Activated CD4-positive, alpha-beta memory T cell treated with anti-CD3 and anti-CD28 coated beads for 36 hours (primary cell): ENCODE results near the gene ISOC1. TPM values are rescaled to one million over a fixed set of nuclear protein-coding genes. Genes with fewer than 3 reads are reported as not detected.

Source experiments
- CTCF ChIA-PET: fragments of 350-600 bp; sonication (Branson Sonifier 250); formaldehyde crosslinking; loops from one replicate; lab custom pipeline; 2021; ENCODE audit warnings: antibody characterized with exemption, inconsistent platforms; lab: Charles Lee
- POLR2A ChIA-PET: fragments of 350-600 bp; sonication (Branson Sonifier 250); formaldehyde crosslinking; loops from one replicate; lab custom pipeline; 2021; ENCODE audit warnings: antibody characterized with exemption; lab: Charles Lee
- DNase-seq: peaks from one replicate; pipeline ENCODE4 v3.0.0-alpha.2; 2020
- H3K27ac Mint-ChIP-seq: one replicate; pipeline ENCODE4 v1.8.0; 2021; ENCODE audit warnings: mixed read lengths
- H3K27me3 Mint-ChIP-seq: one replicate; pipeline ENCODE4 v1.8.0; 2021; ENCODE audit warnings: mixed read lengths
- H3K36me3 Mint-ChIP-seq: one replicate; pipeline ENCODE4 v1.8.0; 2021; ENCODE audit warnings: mixed read lengths
- H3K4me1 Mint-ChIP-seq: one replicate; pipeline ENCODE4 v1.8.0; 2021; ENCODE audit warnings: low read depth, mixed read lengths
- H3K4me3 Mint-ChIP-seq: one replicate; pipeline ENCODE4 v1.8.0; 2021; ENCODE audit warnings: mild to moderate bottlenecking, mixed read lengths
- H3K9me3 Mint-ChIP-seq: one replicate; pipeline ENCODE4 v1.8.0; 2021; ENCODE audit warnings: mixed read lengths
- intact Hi-C: fragments of 100-400 bp; cut with micrococcal nuclease; formaldehyde crosslinking; loops from one replicate; pipeline ENCODE4 v1.15.1; 2023
- total RNA-seq, 2 experiments: library from RNA; stranded (reverse); gene quantifications; one replicate each; pipeline ENCODE4 v1.2.3, GENCODE V29; 2021

ISOC1 gene
- total RNA-seq, 2 experiments from 2014 or later: 23.3 to 25.1 TPM

DNA sequence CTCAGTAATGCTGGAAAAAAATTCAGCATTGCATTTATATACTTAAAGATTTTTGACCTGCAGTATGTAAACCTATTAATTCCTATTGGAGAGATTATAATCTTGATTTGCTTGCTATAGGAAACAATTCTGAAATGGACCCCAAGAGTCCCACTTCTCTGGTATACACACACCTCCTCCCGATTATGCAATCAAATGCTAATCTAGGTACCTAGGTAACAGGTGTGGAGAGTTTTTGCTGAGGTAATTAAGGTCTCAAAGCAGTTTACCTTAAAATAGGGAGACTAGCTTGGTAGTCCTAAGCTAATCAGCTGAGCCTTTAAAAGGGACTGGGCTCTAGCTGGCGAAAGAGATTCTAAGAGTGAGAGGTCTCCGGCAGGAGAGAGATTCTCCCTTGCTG is 22.2 kb downstream of the ISOC1 start:
- no peaks in the 10 kb centered on the region for H3K9me3 Mint-ChIP-seq
- DNase-seq: no peak
- H3K27me3 Mint-ChIP-seq: no peaks in the 10 kb centered on the region
- POLR2A ChIA-PET: interaction anchor here (0.6 kb wide), 1 partner anchor 22 kb away, joined by 3 read pairs; the partner anchor contains the start of gene ISOC1
- CTCF ChIA-PET: interaction anchor here (1.2 kb wide), 1 partner anchor 9 kb away, joined by 5 read pairs; no protein-coding TSS in a partner anchor
- H3K4me1 Mint-ChIP-seq: peaks cover 8% of the 10 kb centered on the region
- H3K4me3 Mint-ChIP-seq: no peak overlapping the region
- H3K27ac Mint-ChIP-seq: no peak overlapping the region
- H3K36me3 Mint-ChIP-seq: peaks cover 4% of the 10 kb centered on the region
- intact Hi-C loops: no loop called here

DNA sequence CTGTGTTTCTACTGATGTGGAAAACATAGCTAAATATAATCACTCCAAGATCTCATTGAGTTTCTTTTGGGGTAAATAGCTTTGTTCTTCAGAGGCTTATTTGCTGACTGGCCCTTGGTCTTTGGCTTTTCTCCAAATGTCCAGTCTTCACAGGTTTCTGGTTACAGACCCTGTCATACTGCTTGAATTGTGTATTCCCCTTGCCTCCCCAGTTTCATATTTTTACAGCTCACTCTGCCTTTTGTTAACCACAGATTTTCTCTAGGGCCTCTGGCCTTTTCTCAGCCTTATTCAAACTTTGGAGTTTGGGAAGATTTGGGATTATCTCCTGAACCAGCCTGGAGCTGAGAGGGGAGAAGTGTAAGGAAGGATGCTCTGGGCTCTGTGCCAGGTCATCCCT is 23.9 kb downstream of the ISOC1 start:
- ChIA-PET CTCF (interaction anchor here (0.7 to 1.0 kb wide), 2 partner anchors 13 to 545 kb away, joined by 3 read pairs; no protein-coding TSS in a partner anchor), POLR2A (no interaction called here)
- Mint-ChIP-seq H3K9me3 (no peaks in the 10 kb centered on the region), H3K4me1 (peaks cover 8% of the 10 kb centered on the region), H3K27me3 (no peaks in the 10 kb centered on the region), H3K27ac (no peak overlapping the region), H3K36me3 (peaks cover 3% of the 10 kb centered on the region), H3K4me3 (no peak overlapping the region)
- DNase-seq: no peak
- intact Hi-C loops: no loop called here

DNA sequence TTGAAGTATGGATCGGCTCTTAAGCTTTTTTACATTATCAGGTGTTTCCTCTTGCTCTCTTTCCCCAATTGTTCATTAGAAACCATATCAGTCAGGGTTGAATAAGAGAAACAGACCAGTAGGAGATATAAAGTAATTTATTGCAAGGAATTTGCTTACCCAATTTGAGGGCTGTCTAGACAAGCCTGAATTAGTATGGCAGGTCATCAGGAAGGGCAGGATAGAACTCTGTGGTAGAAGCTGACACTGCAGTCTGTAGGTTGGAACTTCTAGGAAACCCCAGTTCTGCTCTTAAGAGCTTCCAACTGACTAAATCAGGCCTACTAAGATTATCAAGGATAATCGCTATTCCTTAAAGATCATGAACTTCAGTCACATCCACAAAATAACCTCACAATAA is 24.3 kb downstream of the ISOC1 start:
- H3K27me3 Mint-ChIP-seq: no peaks in the 10 kb centered on the region
- POLR2A ChIA-PET: no interaction called here

DNA sequence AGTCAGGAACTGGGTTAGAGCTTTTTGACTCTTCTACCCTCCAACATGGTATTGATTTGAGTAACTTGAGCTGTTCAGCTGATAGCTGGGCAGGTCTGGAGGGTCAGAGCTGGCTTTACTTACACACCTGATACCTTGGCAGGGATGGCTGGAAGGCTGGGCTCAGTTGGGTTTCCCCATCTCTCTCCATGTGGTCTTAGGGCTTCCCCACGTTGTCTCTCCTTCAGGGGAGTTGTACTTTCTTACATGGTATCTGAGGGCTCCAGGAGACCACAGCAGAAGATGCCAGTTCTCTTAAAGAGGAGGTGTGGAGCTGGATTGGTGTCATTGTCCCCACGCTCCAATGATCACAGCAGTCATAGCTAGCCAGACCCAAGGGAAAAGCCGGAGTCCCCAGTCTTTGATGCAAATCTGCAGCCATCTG is 25.6 kb downstream of the ISOC1 start:
- no peak for DNase-seq
- ChIA-PET POLR2A (no interaction called here), CTCF (no interaction called here)
- Mint-ChIP-seq H3K27ac (no peak overlapping the region), H3K4me1 (peaks cover 2% of the 10 kb centered on the region), H3K36me3 (no peaks in the 10 kb centered on the region), H3K27me3 (no peaks in the 10 kb centered on the region), H3K9me3 (no peaks in the 10 kb centered on the region), H3K4me3 (no peak overlapping the region)
- intact Hi-C loops: no loop called here

More for the DNA sequence above, 24.3 kb downstream of the ISOC1 start:
- no peak overlapping the region for H3K27ac Mint-ChIP-seq
- H3K36me3 Mint-ChIP-seq: peaks cover 2% of the 10 kb centered on the region
- no peaks in the 10 kb centered on the region for H3K9me3 Mint-ChIP-seq
- DNase-seq: no peak
- H3K4me3 Mint-ChIP-seq: no peak overlapping the region
- intact Hi-C loops: no loop called here
- CTCF ChIA-PET: interaction anchor here (1.0 kb wide), 1 partner anchor 545 kb away, joined by 3 read pairs; no protein-coding TSS in a partner anchor
- H3K4me1 Mint-ChIP-seq: peaks cover 8% of the 10 kb centered on the region

DNA sequence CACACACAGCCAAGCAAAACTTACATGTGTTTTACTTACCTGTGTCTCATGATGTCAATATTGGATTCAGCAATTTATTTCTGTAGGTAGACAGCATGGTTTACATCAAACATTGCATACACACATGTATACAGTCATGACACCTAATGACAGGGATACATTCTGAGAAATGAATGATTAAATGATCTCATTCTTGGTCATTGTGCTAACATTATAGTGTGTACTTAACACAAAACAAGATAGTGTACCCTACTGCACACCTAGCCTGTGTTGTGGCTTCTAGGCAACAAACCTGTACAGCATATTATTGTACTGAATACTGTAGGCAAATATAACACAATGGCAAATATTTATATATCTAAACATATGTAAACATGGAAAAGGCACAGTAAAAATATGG is 28.0 kb downstream of the ISOC1 start:
- no peak for DNase-seq
- Mint-ChIP-seq H3K27ac (no peak overlapping the region), H3K36me3 (no peaks in the 10 kb centered on the region), H3K4me1 (peaks cover 11% of the 10 kb centered on the region), H3K9me3 (no peaks in the 10 kb centered on the region), H3K27me3 (no peaks in the 10 kb centered on the region), H3K4me3 (no peak overlapping the region)
- ChIA-PET CTCF (no interaction called here), POLR2A (no interaction called here)
- intact Hi-C loops: no loop called here

DNA sequence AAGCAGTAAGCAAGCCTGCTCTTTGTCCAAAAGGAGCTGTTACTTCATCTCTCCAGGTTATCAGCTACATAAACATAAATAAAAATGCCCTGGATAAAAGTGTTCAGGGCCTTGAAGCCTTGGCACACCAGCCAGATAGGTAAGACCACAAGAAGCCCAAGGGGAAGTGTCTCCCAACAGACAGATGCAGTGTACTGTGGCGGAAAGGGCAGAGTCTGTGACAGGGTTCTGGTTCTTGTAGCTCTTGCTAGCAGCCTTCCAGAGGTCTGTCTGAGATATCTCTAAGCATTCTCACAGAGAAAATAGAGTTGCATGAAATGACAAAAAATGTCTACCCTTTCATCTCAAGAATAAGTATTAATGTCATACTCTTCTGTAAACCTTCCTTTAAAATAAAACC is 30.1 kb downstream of the ISOC1 start:
- Mint-ChIP-seq H3K9me3 (no peaks in the 10 kb centered on the region), H3K4me3 (no peak overlapping the region), H3K27me3 (no peaks in the 10 kb centered on the region), H3K4me1 (peaks cover 11% of the 10 kb centered on the region), H3K27ac (no peak overlapping the region), H3K36me3 (no peaks in the 10 kb centered on the region)
- no peak for DNase-seq
- POLR2A ChIA-PET: interaction anchor here (1.8 kb wide), 1 partner anchor 30 kb away, joined by 7 read pairs; the partner anchor contains the start of gene ISOC1
- intact Hi-C loops: no loop called here
- CTCF ChIA-PET: interaction anchor here (1.0 to 1.6 kb wide), 4 partner anchors 10 to 647 kb away, joined by 3 to 6 read pairs (median 4); no protein-coding TSS in a partner anchor

DNA sequence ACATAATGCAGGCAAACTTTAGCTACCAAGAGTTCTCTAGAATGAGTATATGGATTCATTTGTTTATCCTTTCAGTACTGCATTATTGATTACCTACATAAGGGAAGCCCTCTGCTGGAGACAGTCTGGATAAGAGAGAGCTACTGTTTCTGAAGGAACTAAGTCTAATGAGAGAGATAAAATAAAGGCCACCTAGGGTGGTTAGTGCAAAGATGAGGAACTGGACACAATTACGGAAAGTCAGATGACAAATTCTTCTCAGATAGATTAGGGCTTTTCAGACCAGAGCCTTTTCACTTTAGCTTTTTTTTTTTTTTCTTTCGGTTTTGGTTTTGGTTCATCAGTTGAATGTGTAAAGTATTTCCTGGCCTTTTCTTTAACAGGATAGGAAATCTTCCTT is 31.3 kb downstream of the ISOC1 start:
- Mint-ChIP-seq H3K4me3 (peak overlapping the region; percentile 47), H3K27ac (peak overlapping the region; percentile 55), H3K36me3 (no peaks in the 10 kb centered on the region), H3K4me1 (peaks cover 9% of the 10 kb centered on the region), H3K27me3 (no peaks in the 10 kb centered on the region), H3K9me3 (no peaks in the 10 kb centered on the region)
- POLR2A ChIA-PET: interaction anchor here (0.6 to 1.6 kb wide), 4 partner anchors 31 to 926 kb away, joined by 4 to 8 read pairs (median 4); partner anchors contain the start of genes ISOC1 and MINAR2
- CTCF ChIA-PET: interaction anchor here (0.6 to 2.1 kb wide), 10 partner anchors 9 to 922 kb away, joined by 3 to 16 read pairs (median 4); partner anchors contain the start of gene ISOC1
- no peak for DNase-seq
- intact Hi-C loops: loop anchor here (1.0 kb wide), 3 partner anchors 11 to 221 kb away; partner anchors contain the start of gene ISOC1

DNA sequence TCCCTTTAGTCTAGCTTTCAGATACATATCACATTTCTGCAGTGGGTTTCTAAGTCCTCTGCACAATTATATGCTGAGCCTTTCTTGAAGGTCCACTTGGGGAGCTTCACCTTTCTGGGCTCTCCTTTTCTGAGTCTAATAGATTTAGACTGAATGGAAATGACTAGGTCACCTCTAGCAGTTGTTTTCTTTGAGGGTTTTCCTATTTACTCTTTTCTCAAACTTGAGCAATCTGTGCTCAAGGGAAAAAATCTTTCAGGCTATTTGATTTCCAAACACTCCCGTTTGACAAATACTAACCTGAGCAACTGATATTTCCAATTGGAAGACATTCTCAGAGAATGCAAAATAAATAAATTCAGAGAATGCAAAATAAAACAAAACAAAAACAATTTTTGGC is 39.0 kb downstream of the ISOC1 start:
- DNase-seq: no peak
- Mint-ChIP-seq H3K36me3 (no peaks in the 10 kb centered on the region), H3K27me3 (no peaks in the 10 kb centered on the region), H3K4me1 (no peaks in the 10 kb centered on the region), H3K4me3 (no peak overlapping the region), H3K27ac (no peak overlapping the region), H3K9me3 (no peaks in the 10 kb centered on the region)
- ChIA-PET CTCF (no interaction called here), POLR2A (no interaction called here)
- intact Hi-C loops: no loop called here

DNA sequence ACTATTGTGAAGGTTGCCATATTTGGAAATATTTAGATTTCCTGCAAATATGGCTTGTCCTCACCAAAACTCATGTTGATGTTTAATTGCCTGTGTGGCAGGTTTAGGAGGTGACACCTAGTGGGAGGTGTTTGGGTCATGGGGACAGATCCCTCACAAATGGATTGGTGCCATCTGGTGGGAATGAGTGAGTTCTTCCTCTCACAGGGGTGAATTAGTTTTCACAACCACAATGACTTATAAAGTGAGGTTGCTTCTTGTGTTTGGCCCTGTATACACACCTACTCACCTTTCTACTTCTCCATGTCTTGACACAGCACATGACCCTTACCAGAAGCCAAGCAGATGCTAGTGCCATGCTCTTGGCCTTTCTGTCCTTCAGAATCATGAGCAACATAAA is 41.1 kb downstream of the ISOC1 start:
- no peaks in the 10 kb centered on the region for H3K4me1 Mint-ChIP-seq
- no peak overlapping the region for H3K4me3 Mint-ChIP-seq
- DNase-seq: peak; percentile 18
- no peaks in the 10 kb centered on the region for H3K36me3 Mint-ChIP-seq
- H3K9me3 Mint-ChIP-seq: peaks cover 3% of the 10 kb centered on the region
- no peak overlapping the region for H3K27ac Mint-ChIP-seq
- ChIA-PET CTCF (no interaction called here), POLR2A (no interaction called here)
- H3K27me3 Mint-ChIP-seq: no peaks in the 10 kb centered on the region
- intact Hi-C loops: loop anchor here (2.0 kb wide), 1 partner anchor 231 kb away; no protein-coding TSS in a partner anchor

DNA sequence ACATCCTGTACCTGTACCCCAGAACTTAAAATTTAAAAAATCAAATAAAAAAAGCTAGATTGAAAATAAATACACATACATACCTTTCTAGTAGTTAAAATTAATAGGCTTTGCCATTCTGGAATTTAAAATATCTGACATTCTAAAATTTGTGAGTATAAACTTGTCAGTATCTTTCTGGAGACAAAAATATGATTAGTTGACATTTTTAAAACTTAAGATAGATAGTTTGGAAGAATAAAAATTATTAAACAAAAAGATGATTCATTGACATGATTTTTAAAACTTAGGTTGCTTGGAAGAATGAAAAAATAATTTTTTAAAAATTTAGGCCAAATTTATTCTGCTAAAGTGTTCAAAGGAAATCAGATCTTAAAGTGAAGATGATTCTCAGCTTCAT is 43.1 kb downstream of the ISOC1 start:
- POLR2A ChIA-PET: no interaction called here
- no peaks in the 10 kb centered on the region for H3K36me3 Mint-ChIP-seq
- no peak for DNase-seq
- H3K27me3 Mint-ChIP-seq: no peaks in the 10 kb centered on the region
- CTCF ChIA-PET: no interaction called here
- peaks cover 3% of the 10 kb centered on the region for H3K9me3 Mint-ChIP-seq
- H3K27ac Mint-ChIP-seq: no peak overlapping the region
- H3K4me1 Mint-ChIP-seq: no peaks in the 10 kb centered on the region
- intact Hi-C loops: no loop called here
- H3K4me3 Mint-ChIP-seq: no peak overlapping the region

DNA sequence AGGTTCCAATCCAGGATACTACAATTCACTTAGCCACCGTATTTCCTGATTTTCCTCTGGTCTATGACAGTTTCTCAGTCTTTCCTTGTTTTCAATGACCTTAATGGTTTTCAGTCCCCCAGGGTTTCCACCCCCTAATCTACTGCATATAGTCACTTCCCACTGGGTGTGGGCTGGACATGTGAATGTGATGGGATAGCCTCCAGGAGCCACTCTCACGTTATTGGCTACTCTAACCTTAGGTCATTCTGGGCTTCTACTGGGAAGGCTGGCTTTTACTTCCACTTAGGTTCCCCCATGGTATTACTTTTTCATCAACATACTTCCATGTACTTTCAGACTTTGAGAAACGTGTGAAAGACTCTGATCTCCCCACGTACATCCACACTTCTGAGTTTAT is 46.5 kb downstream of the ISOC1 start:
- no peaks in the 10 kb centered on the region for H3K36me3 Mint-ChIP-seq
- peaks cover 3% of the 10 kb centered on the region for H3K9me3 Mint-ChIP-seq
- H3K27ac Mint-ChIP-seq: no peak overlapping the region
- DNase-seq: no peak
- intact Hi-C loops: no loop called here
- no peaks in the 10 kb centered on the region for H3K4me1 Mint-ChIP-seq
- H3K27me3 Mint-ChIP-seq: no peaks in the 10 kb centered on the region
- H3K4me3 Mint-ChIP-seq: no peak overlapping the region
- ChIA-PET CTCF (no interaction called here), POLR2A (no interaction called here)

DNA sequence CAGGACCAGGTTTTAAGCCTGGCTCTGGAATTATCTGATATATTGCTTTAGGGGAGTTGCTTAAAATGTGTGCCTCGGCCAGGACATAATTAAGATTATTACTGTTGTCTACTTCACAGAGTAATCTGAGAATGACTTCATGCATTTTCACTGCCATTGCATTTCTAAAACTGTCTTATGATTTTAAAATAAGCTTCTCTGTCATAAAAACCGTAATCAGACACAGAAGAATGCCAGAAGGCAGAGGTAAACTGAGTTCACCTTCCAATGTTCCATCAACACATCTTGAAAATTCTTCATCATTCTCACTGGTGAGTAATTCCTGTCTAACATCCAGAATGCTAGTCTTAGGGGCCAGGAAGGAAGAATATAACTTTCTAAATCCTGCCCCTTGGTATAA is 47.1 kb downstream of the ISOC1 start:
- H3K36me3 Mint-ChIP-seq: no peaks in the 10 kb centered on the region
- intact Hi-C loops: no loop called here
- H3K27ac Mint-ChIP-seq: no peak overlapping the region
- H3K9me3 Mint-ChIP-seq: peaks cover 3% of the 10 kb centered on the region
- no peaks in the 10 kb centered on the region for H3K27me3 Mint-ChIP-seq
- H3K4me1 Mint-ChIP-seq: no peaks in the 10 kb centered on the region
- ChIA-PET CTCF (no interaction called here), POLR2A (no interaction called here)
- DNase-seq: no peak
- H3K4me3 Mint-ChIP-seq: no peak overlapping the region

DNA sequence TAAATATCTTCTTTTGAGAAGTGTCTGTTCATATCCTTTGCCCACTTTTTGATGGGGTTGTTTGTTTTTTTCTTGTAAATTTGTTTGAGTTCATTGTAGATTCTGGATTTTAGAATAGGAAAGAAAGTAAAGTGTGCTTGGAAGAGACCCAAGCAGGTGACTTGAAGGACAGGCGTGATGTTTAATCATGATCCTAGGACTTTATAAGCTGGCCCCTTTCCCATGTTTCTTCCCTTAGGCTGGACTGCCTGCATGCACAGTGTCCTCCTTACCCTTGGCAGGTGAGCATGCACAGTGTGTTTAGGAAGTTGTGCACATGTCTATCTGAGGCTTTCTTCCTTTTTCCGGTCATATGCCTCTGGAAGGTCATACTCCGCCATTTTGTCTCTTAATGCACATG is 61.3 kb downstream of the ISOC1 start:
- Mint-ChIP-seq H3K4me1 (no peaks in the 10 kb centered on the region), H3K27me3 (no peaks in the 10 kb centered on the region), H3K27ac (no peak overlapping the region), H3K36me3 (peaks cover 8% of the 10 kb centered on the region), H3K9me3 (peaks cover 6% of the 10 kb centered on the region), H3K4me3 (no peak overlapping the region)
- no peak for DNase-seq
- ChIA-PET CTCF (no interaction called here), POLR2A (no interaction called here)
- intact Hi-C loops: no loop called here
